Measurements from ENCODE around the gene BRD4.

BRD4 gene

DNA sequence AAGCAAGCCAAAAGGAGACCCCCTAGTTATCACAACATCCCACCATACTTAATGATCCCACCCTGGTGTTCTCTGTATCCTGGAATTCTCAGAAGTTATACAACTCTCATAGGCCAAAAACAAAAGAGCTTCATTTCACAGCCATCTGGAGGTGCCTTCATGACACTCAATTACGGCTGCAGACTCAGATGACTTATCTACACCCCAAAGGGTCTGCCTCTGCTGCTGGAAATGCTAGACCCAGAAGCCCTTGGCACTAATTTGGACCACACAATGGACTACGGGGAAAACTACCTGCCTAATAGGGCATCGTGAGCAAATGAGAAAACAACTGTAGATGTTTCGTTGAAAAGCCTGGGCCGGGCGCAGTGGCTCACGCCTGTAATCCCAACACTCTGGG is 40.2 kb downstream of the BRD4 start:
- no peak overlapping the region for H3K4me3 ChIP-seq
- H3K27ac ChIP-seq = no peak overlapping the region
- TF ChIP-seq, protein P1, sequence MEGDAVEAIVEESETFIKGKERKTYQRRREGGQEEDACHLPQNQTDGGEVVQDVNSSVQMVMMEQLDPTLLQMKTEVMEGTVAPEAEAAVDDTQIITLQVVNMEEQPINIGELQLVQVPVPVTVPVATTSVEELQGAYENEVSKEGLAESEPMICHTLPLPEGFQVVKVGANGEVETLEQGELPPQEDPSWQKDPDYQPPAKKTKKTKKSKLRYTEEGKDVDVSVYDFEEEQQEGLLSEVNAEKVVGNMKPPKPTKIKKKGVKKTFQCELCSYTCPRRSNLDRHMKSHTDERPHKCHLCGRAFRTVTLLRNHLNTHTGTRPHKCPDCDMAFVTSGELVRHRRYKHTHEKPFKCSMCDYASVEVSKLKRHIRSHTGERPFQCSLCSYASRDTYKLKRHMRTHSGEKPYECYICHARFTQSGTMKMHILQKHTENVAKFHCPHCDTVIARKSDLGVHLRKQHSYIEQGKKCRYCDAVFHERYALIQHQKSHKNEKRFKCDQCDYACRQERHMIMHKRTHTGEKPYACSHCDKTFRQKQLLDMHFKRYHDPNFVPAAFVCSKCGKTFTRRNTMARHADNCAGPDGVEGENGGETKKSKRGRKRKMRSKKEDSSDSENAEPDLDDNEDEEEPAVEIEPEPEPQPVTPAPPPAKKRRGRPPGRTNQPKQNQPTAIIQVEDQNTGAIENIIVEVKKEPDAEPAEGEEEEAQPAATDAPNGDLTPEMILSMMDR (IDR thresholded peaks at IDR 0.05) = no peak
- DNase-seq (ENCODE audit: low spot score) = no peak

DNA sequence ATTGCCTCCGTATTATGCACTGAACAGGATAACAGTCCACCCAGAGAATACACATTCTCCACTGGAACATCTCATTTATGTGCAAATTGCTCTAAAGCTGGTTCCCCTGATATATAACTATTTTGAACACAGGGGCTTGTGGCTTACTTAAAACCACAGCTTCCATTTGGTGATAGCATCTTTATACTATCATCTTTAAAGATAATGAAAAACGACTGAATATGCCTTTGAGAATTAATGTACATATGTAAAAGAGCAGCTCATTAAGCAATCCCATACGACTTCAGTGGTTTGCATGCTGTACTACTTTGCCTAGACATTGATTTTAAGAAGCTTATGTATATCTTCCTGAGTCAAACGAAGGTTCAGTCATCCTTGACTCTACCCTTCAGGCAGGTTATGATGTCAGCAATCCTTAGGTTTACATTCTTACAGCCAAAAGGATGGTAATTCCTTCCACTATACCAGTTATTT is 40.8 kb downstream of the BRD4 start:
- Histone ChIP-seq H3K27ac (no peak overlapping the region), H3K4me3 (no peak overlapping the region)
- DNase-seq (ENCODE audit: low spot score) = no peak
- TF ChIP-seq, protein P1 (IDR thresholded peaks at IDR 0.05) = no peak

DNA sequence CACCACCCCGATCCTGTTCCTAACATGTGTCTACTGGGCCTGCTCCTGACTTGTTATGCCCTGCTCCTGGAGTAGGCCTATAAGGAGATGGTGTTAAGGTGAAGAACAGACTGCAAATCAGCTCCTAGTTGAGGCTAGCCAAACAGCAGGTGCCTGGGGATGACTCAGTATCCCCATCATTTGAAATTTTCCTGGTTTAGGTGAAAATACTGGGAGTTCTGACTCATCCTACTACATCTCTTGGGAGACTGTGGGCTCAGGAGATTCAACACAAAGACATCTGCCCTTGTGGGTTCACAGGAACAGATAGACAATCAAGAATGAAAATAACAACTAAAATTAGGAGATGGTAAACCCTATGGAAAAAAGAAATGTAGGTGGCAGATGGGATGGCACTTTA is 41.2 kb downstream of the BRD4 start:
- Histone ChIP-seq H3K27ac (no peak overlapping the region), H3K4me3 (no peak overlapping the region)
- TF ChIP-seq, protein P1 (IDR thresholded peaks at IDR 0.05) = no peak
- no peak for DNase-seq (ENCODE audit: low spot score)

DNA sequence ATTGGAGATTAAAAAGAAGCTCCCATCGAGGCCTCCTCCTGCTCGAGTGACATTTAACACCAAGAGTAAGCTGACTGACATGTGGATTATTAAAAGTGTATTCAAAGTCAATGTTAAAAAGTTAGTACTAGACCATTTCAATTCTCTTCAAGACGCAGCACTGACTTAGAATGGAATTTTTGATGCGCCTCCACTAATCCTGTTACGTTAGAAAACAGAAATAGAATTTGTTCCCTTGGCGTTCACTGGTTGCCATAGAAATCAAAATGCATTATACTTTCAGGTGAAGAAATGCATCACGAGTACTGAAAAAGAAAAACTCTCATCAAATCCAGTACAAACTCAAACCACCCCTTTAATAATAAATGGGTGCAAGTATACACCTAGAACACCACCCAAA is 42.2 kb downstream of the BRD4 start:
- no peak for DNase-seq (ENCODE audit: low spot score)
- TF ChIP-seq, protein P1 (IDR thresholded peaks at IDR 0.05) = no peak

GRCh38 chr19:15289673-15290072 is 42.7 kb downstream of the BRD4 start:
- TF ChIP-seq, protein P1 (IDR thresholded peaks at IDR 0.05) = no peak
- Histone ChIP-seq H3K4me3 (no peak overlapping the region), H3K27ac (peak overlapping the region in 1 of 2 donors; percentile 5)
- DNase-seq (ENCODE audit: low spot score) = no peak

More for the DNA sequence above, 42.2 kb downstream of the BRD4 start:
- Histone ChIP-seq H3K4me3 (no peak overlapping the region), H3K27ac (peak overlapping the region in 1 of 2 donors; percentile 5)

GRCh38 chr19:15288146-15288963 is 44.0 kb downstream of the BRD4 start:
- TF ChIP-seq, protein P1 (IDR thresholded peaks at IDR 0.05) = no peak
- peak overlapping the region in 1 of 2 donors; percentile 13 for H3K27ac ChIP-seq
- peak overlapping the region; percentile 36 for H3K4me3 ChIP-seq
- no peak for DNase-seq (ENCODE audit: low spot score)

DNA sequence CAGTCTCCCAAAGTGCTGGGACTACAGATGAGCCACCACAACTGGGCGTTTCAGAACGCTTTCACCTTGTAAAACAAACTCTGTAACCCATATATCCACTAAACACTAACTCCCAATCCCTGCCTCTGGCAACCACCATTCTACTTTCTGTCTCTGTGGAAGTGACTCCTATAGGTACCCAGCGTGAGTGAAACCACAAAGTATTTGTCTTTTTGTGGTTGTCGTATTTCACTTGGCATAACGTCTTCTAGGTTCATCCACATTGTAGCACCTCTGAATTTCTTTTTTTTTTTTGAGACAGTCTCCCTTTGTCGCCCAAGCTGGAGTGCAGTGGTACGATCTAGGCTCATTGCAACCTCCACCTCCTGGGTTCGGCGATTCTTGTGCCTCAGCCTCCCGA is 44.8 kb downstream of the BRD4 start:
- DNase-seq (ENCODE audit: low spot score) = no peak
- Histone ChIP-seq H3K27ac (no peak overlapping the region), H3K4me3 (no peak overlapping the region)
- TF ChIP-seq, protein P1 (IDR thresholded peaks at IDR 0.05) = no peak

Data from coronary artery (tissue), 2 donors.